ENCODE results near the gene TIPARP. TPM values are rescaled to one million over a fixed set of nuclear protein-coding genes. Genes with fewer than 3 reads are reported as not detected.

Gene TIPARP
- total and polyA plus RNA-seq, 2 of the 13 experiments (the other 11 are each of a cell fraction or from before 2014, with no cell fraction given), result 7.3 to 19.7 TPM

GRCh38 chr3:156674911-156675829 lies 780 bp downstream of the TIPARP start (continued):
- TF ChIP-seq ZNF446 (CRISPR knock-in tag; IDR thresholded peaks at IDR 0.05) (0 out of 2 replicates have a peak, but pooled peaks have one; percentile 55), BCL3 (CRISPR knock-in tag; IDR thresholded peaks at IDR 0.05) (0 out of 2 replicates have a peak, but pooled peaks have one; percentile 21), ATAD3A (CRISPR knock-in tag; IDR thresholded peaks at IDR 0.05) (no peak), ZNF331 (CRISPR knock-in tag; IDR thresholded peaks at IDR 0.05) (peak; percentile 20; the same call in 1 of the 2 replicates), MIER3 (CRISPR knock-in tag; IDR thresholded peaks at IDR 0.05; ENCODE audit: borderline replicate concordance) (no peak), ZNF232 (CRISPR knock-in tag; IDR thresholded peaks at IDR 0.05; ENCODE audit: borderline replicate concordance) (no peak), ZFP90 (CRISPR knock-in tag; IDR thresholded peaks at IDR 0.05; ENCODE audit: borderline replicate concordance) (0 out of 2 replicates have a peak, but pooled peaks have one; percentile 36), REST (IDR thresholded peaks at IDR 0.05; ENCODE audit: borderline replicate concordance in 1 of 2, low read depth in 1 of 2, low read length in 2 of 2) (no peak), LRRFIP1 (CRISPR knock-in tag; conservative IDR thresholded peaks at IDR 0.05) (no peak), TCF7L2 (IDR thresholded peaks at IDR 0.05; ENCODE audit: low read depth, low read length) (no peak), ZNF607 (CRISPR knock-in tag; IDR thresholded peaks at IDR 0.05; ENCODE audit: borderline replicate concordance) (no peak; the same call in 1 of the 2 replicates), ZFP37 (CRISPR knock-in tag; IDR thresholded peaks at IDR 0.05; ENCODE audit: borderline replicate concordance) (no peak), WIZ (CRISPR knock-in tag; IDR thresholded peaks at IDR 0.05) (no peak), HMGXB4 (CRISPR knock-in tag; IDR thresholded peaks at IDR 0.05; ENCODE audit: borderline replicate concordance in 1 of 2, low read depth in 1 of 2) (peak; percentile 33 to 81; a peak in 3 of 4 replicates), ZNF639 (CRISPR knock-in tag; conservative IDR thresholded peaks at IDR 0.05) (no peak)
